Myometrial cell (primary cell): ENCODE results near the gene TUBB2B. TPM values are rescaled to one million over a fixed set of nuclear protein-coding genes. Genes with fewer than 3 reads are reported as not detected.

Experiments
- total RNA-seq: library from RNA; depleted of rRNA; stranded (reverse); fragments of >200 nt; gene quantifications from 2 replicates; pipeline ENCODE4 v1.2.3, GENCODE V29; 2015

Gene TUBB2B
- total RNA-seq: 8.0 and 11.0 TPM in 2 replicates

GRCh38 chr6:3227363-3228045, at the start of gene TUBB2B:
TUBB2B (minus strand) TSS chr6:3227653; CDS start chr6:3227543, 110 bp downstream.

DNA sequence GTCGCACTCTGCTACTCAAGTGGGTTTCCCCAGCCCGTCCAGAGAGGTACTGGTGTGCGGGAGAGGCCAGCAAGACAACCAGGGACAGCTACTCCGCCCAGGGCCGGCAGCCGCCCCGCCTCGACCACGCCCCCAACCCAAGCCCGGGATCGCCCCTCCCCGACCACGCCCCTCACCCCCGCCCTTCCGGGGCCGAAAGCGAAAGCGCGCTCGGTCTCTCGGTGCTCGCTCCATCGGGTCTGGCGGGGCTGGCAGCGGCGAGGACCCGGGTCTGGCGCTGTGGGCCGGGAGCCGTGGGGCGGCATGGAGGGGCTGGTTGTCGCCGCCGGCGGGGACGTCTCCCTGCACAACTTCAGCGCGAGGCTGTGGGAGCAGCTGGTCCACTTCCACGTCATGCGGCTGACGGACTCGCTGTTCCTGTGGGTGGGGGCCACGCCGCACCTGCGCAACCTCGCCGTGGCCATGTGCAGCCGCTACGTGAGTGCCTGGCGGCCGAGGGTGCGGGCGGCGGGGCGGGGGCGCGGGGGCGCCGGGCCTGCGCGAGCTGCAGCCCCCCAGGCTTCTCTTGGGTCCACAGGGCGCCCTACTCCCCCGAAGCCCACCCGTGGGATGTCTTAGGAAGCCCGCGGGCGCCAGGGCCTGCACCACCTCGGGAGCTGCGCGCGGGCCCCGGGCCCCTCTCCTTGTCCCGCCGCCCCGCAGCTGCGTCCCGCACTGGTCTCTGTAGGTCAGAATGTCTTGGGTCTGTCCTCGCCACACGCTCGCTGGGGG, 31.5 kb upstream of the TUBB2B start, which contains the start of gene PSMG4:
Gene PSMG4, plus strand, starts transcription at position 228 of the 771 bp plus-strand sequence. Its CDS starts 76 bp downstream, at position 304.

Other genes with a start within 250 kb of the TUBB2B start
- gene NQO2, start 227.8 kb downstream of the TUBB2B start, total RNA-seq: 25.7 and 26.9 TPM in 2 replicates
- 11.8 and 15.2 TPM in 2 replicates for gene RIPK1, start 159.2 kb downstream of the TUBB2B start, total RNA-seq
- gene BPHL, start 108.9 kb downstream of the TUBB2B start, total RNA-seq: 15.3 and 21.6 TPM in 2 replicates
- 292 and 321 TPM in 2 replicates for gene TUBB2A, start 70.1 kb downstream of the TUBB2B start, total RNA-seq
- gene PSMG4, start 31.3 kb upstream of the TUBB2B start, total RNA-seq: 12.9 and 28.8 TPM in 2 replicates
- gene SLC22A23, start 229.4 kb upstream of the TUBB2B start, total RNA-seq: not detected in 2 replicates